22Rv1 (cell line): ENCODE measurements around the gene EMX2.

Experiments
- CTCF ChIP-seq: fragments of 450-650 bp; IDR thresholded peaks from 2 replicates; pipeline ENCODE4 v1.5.1; 2017; ENCODE audit warnings: mild to moderate bottlenecking
- ZFX ChIP-seq: fragments of 450-650 bp; IDR thresholded peaks from 2 replicates; pipeline ENCODE4 v1.6.1; 2017; ENCODE audit warnings: antibody characterized with exemption, borderline replicate concordance

GRCh38 chr10:117544711-117545140 lies 2.2 kb downstream of the EMX2 start:
- TF ChIP-seq CTCF (no peak), ZFX (no peak)
